Measurements from ENCODE around the gene DAGLB. TPM values are rescaled to one million over a fixed set of nuclear protein-coding genes. Genes with fewer than 3 reads are reported as not detected.

Gene DAGLB
- total RNA-seq (2013): 30.9 TPM
- 10 to 100 TPM; 15.2 to 47.0 (median 16.4) TPM for polyA plus RNA-seq
- 38.2 and 47.4 TPM in 2 replicates for polyA minus RNA-seq
- total RNA-seq: 12.8 to 74.1 (median 40.1) reads per million in 11 experiments

- Histone ChIP-seq H2AFZ (ENCODE audit: insufficient read depth, low read depth, low read length, poor library complexity, severe bottlenecking) (peak within 1 kb of the TSS; percentile 86), H3K27me3 (ENCODE audit: control insufficient read depth in 2 of 2, insufficient read depth in 2 of 2, low read length in 2 of 2) (no peaks in the 10 kb centered on the region), H3K9ac (ENCODE audit: insufficient read depth, low read length, poor library complexity, severe bottlenecking) (peak within 1 kb of the TSS; percentile 82), H4K20me1 (ENCODE audit: insufficient read depth, low read length) (peaks cover 51% of the 10 kb centered on the region), H3K4me3 (replicated peaks in 1 of 3; ENCODE audit: low read depth in 2 of 3, low read length in 3 of 3) (peak within 1 kb of the TSS; percentile 71 to 96 (median 88)), H3K4me2 (replicated peaks; ENCODE audit: extremely low read depth, low read length, poor library complexity, severe bottlenecking) (peak within 1 kb of the TSS; percentile 85), H3K36me3 (replicated peaks in 1 of 2; ENCODE audit: control insufficient read depth in 1 of 2, insufficient read depth in 2 of 2, low read length in 2 of 2) (peaks cover 26 to 30% of the 10 kb centered on the region in 2 donors), H3K27ac (ENCODE audit: low read depth in 1 of 2, low read length in 2 of 2) (peak within 1 kb of the TSS; percentile 85 to 96), H3K79me2 (ENCODE audit: insufficient read depth, low read length) (peaks cover 51% of the 10 kb centered on the region), H3K4me1 (ENCODE audit: control insufficient read depth in 1 of 2, insufficient read depth in 2 of 2, low read length in 2 of 2) (peaks cover 30 to 45% of the 10 kb centered on the region in 2 donors), H3K9me3 (replicated peaks in 1 of 2; ENCODE audit: control insufficient read depth in 1 of 2, insufficient read depth in 1 of 2, low read length in 2 of 2) (no peaks in the 10 kb centered on the region)
- Mint-ChIP-seq H3K27ac (peak within 1 kb of the TSS; percentile 95 to 98 (median 97)), H3K4me1 (peaks cover 45% of the 10 kb centered on the region), H3K4me3 (peak within 1 kb of the TSS; percentile 92 to 94), H3K9me3 (no peaks in the 10 kb centered on the region), H3K36me3 (peaks cover 28 to 31% of the 10 kb centered on the region in 2 donors), H3K27me3 (ENCODE audit: low read depth in 3 of 3) (peaks cover 0 to 4% (median 4%) of the 10 kb centered on the region in 3 donors)
- TF ChIP-seq, protein P1, sequence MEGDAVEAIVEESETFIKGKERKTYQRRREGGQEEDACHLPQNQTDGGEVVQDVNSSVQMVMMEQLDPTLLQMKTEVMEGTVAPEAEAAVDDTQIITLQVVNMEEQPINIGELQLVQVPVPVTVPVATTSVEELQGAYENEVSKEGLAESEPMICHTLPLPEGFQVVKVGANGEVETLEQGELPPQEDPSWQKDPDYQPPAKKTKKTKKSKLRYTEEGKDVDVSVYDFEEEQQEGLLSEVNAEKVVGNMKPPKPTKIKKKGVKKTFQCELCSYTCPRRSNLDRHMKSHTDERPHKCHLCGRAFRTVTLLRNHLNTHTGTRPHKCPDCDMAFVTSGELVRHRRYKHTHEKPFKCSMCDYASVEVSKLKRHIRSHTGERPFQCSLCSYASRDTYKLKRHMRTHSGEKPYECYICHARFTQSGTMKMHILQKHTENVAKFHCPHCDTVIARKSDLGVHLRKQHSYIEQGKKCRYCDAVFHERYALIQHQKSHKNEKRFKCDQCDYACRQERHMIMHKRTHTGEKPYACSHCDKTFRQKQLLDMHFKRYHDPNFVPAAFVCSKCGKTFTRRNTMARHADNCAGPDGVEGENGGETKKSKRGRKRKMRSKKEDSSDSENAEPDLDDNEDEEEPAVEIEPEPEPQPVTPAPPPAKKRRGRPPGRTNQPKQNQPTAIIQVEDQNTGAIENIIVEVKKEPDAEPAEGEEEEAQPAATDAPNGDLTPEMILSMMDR (IDR thresholded peaks at IDR 0.05): no peak
- under 1% methylated on average over 54 of the region's 61 CpGs for WGBS (ENCODE audit: insufficient coverage)
- DNase-seq: peak; percentile 92 to 93 (median 93)
- intact Hi-C loops (cut with micrococcal nuclease): no loop called here
Measured at GRCh38 chr7:6447581-6448199, at the start of gene DAGLB. Gene DAGLB (minus strand): TSS chr7:6447954. CDS start chr7:6447842, 112 bp downstream.

DNA sequence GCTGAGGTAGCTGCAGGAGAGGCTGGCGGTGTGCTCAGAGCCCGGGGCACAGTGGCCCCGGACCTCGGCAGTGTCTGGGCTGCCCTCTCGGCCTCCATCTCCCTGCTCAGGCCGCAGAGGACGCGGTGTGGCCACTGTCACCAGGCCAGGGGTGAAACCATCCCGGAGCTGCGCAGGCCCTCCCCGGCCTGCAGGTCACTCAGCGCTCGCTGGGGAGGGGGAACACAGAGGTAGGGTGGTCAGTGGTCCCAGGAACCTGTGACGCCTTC is 49.8 kb upstream of the DAGLB start:
- intact Hi-C loops (cut with micrococcal nuclease): no loop called here
- H3K4me3 ChIP-seq (replicated peaks in 1 of 3; ENCODE audit: low read depth in 2 of 3, low read length in 3 of 3): no peak overlapping the region
- DNase-seq: no peak
- no peaks in the 10 kb centered on the region for H3K36me3 Mint-ChIP-seq
- peaks cover 5 to 10% (median 5%) of the 10 kb centered on the region in 3 donors for H3K27me3 Mint-ChIP-seq (ENCODE audit: low read depth in 3 of 3)
- H3K9me3 ChIP-seq (replicated peaks in 1 of 2; ENCODE audit: control insufficient read depth in 1 of 2, insufficient read depth in 1 of 2, low read length in 2 of 2): no peaks in the 10 kb centered on the region
- H3K36me3 ChIP-seq (replicated peaks in 1 of 2; ENCODE audit: control insufficient read depth in 1 of 2, insufficient read depth in 2 of 2, low read length in 2 of 2): no peaks in the 10 kb centered on the region
- TF ChIP-seq, protein P1 (IDR thresholded peaks at IDR 0.05): no peak
- WGBS (ENCODE audit: insufficient coverage): 97% methylated on average over 8 of the region's 14 CpGs
- H3K4me2 ChIP-seq (replicated peaks; ENCODE audit: extremely low read depth, low read length, poor library complexity, severe bottlenecking): no peak overlapping the region
- no peak overlapping the region for H3K27ac Mint-ChIP-seq
- H3K4me3 Mint-ChIP-seq: no peak overlapping the region
- H3K9ac ChIP-seq (ENCODE audit: insufficient read depth, low read length, poor library complexity, severe bottlenecking): no peak overlapping the region
- H3K79me2 ChIP-seq (ENCODE audit: insufficient read depth, low read length): no peaks in the 10 kb centered on the region
- H3K9me3 Mint-ChIP-seq: peaks cover 0 to 1% (median 0%) of the 10 kb centered on the region in 7 donors
- no peaks in the 10 kb centered on the region for H3K4me1 ChIP-seq (ENCODE audit: control insufficient read depth in 1 of 2, insufficient read depth in 2 of 2, low read length in 2 of 2)
- peaks cover 0 to 1% of the 10 kb centered on the region in 2 donors for H3K27me3 ChIP-seq (ENCODE audit: control insufficient read depth in 2 of 2, insufficient read depth in 2 of 2, low read length in 2 of 2)
- H3K4me1 Mint-ChIP-seq: peaks cover 2% of the 10 kb centered on the region
- H4K20me1 ChIP-seq (ENCODE audit: insufficient read depth, low read length): no peaks in the 10 kb centered on the region
- no peak overlapping the region for H3K27ac ChIP-seq (ENCODE audit: low read depth in 1 of 2, low read length in 2 of 2)
- H2AFZ ChIP-seq (ENCODE audit: insufficient read depth, low read depth, low read length, poor library complexity, severe bottlenecking): no peak overlapping the region

All from CD14-positive monocyte (primary cell).